ENCODE measurements around the gene CAMKK1.

The CAMKK1 gene

DNA sequence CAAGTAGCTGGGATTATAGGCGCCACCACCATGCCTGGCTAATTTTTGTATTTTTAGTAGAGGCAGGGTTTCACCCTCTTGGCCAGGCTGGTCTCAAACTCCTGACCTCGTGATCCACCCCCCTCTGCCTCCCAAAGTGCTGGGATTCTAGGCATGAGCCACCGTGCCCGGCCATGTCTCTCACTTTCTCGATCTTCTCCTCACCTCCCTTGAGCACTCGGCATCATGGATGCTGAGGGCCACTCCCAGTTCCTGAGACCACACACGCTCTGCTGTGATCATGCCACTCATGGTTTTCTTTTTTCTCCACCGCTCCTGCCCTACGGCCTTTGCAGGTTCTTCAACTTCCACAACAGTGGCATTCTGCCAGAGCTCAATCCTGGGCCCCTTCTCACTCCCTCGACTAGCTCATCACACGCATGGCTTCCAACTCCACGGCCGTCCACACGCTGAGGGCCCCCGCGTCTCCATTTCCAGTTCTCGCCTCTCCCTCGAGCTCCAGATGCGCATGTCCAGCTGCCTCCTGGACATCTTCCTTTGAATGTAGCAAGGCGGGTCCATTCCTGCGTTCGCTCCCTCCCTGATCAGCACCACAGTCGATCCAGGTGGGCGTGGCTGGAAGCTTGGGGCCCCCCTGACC lies 41.3 kb downstream of the CAMKK1 start:
- ATAC-seq (ENCODE audit: insufficient read depth, low read depth) (no peak), DNase-seq (no peak)
- H3K4me1 ChIP-seq (ENCODE audit: insufficient read depth, low read length): peaks cover 2% of the 10 kb centered on the region
- TF ChIP-seq, protein P1, sequence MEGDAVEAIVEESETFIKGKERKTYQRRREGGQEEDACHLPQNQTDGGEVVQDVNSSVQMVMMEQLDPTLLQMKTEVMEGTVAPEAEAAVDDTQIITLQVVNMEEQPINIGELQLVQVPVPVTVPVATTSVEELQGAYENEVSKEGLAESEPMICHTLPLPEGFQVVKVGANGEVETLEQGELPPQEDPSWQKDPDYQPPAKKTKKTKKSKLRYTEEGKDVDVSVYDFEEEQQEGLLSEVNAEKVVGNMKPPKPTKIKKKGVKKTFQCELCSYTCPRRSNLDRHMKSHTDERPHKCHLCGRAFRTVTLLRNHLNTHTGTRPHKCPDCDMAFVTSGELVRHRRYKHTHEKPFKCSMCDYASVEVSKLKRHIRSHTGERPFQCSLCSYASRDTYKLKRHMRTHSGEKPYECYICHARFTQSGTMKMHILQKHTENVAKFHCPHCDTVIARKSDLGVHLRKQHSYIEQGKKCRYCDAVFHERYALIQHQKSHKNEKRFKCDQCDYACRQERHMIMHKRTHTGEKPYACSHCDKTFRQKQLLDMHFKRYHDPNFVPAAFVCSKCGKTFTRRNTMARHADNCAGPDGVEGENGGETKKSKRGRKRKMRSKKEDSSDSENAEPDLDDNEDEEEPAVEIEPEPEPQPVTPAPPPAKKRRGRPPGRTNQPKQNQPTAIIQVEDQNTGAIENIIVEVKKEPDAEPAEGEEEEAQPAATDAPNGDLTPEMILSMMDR (IDR thresholded peaks at IDR 0.05; ENCODE audit: borderline replicate concordance, extremely low read depth, low read length, poor library complexity, severe bottlenecking): no peak
- no peak for TF ChIP-seq EZH2 (IDR thresholded peaks at IDR 0.05; ENCODE audit: borderline replicate concordance, low read depth, low read length, severe bottlenecking)
- H3K9ac ChIP-seq (ENCODE audit: low read depth, low read length): no peak overlapping the region
- H4K20me1 ChIP-seq (ENCODE audit: insufficient read depth, low read length): no peaks in the 10 kb centered on the region
- no peaks in the 10 kb centered on the region for H3K9me3 ChIP-seq (ENCODE audit: insufficient read depth, low read length, severe bottlenecking)
- no peaks in the 10 kb centered on the region for H3K36me3 ChIP-seq (ENCODE audit: insufficient read depth, low read length)
- no peak overlapping the region for H2AFZ ChIP-seq (ENCODE audit: low read depth, low read length)
- H3K27ac ChIP-seq (ENCODE audit: low read length): no peak overlapping the region
- H3K4me2 ChIP-seq (ENCODE audit: insufficient read depth, low read length): no peak overlapping the region
- no peaks in the 10 kb centered on the region for H3K27me3 ChIP-seq (ENCODE audit: insufficient read depth, low read length, poor library complexity)
- no peak overlapping the region for H3K4me3 ChIP-seq (ENCODE audit: low read depth in 1 of 2, low read length in 2 of 2)
- H3K79me2 ChIP-seq (ENCODE audit: insufficient read depth, low read length): no peaks in the 10 kb centered on the region

DNA sequence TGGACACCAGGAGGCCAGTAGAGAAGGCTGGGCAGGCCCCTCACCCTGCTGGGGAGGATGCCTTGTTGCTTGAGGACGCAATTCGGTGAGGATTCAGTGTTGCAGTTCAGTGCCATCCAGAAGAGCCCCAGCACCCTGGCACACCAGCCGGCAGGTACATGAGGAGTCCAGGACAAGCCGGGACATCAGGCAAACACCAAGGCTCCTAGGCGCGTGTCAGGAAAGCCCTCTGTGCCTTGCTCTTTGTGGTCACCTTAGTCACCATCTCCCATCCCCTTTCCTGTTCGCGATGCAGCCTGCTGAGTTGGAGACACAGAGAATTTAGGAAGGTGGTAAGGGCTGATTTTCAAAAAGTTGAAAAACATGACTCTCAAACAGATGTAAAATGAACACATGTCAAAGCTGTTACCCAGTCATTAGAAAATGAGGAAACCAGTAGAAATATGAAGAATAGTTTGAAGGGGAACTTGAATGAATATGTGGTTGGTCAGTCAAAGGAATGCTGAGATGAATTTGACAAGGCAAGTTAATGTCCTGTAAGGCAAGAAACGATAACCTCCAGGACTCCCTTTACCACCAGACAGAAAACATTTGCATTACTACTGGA lies 44.5 kb downstream of the CAMKK1 start:
- no peak for ATAC-seq (ENCODE audit: insufficient read depth, low read depth)
- TF ChIP-seq, protein P1 (IDR thresholded peaks at IDR 0.05; ENCODE audit: borderline replicate concordance, extremely low read depth, low read length, poor library complexity, severe bottlenecking): no peak
- TF ChIP-seq EZH2 (IDR thresholded peaks at IDR 0.05; ENCODE audit: borderline replicate concordance, low read depth, low read length, severe bottlenecking): no peak
- Histone ChIP-seq H3K36me3 (ENCODE audit: insufficient read depth, low read length) (peaks cover 17% of the 10 kb centered on the region), H2AFZ (ENCODE audit: low read depth, low read length) (no peak overlapping the region), H3K9me3 (ENCODE audit: insufficient read depth, low read length, severe bottlenecking) (no peaks in the 10 kb centered on the region), H3K4me3 (ENCODE audit: low read depth in 1 of 2, low read length in 2 of 2) (no peak overlapping the region), H3K9ac (ENCODE audit: low read depth, low read length) (no peak overlapping the region), H3K4me2 (ENCODE audit: insufficient read depth, low read length) (no peak overlapping the region), H3K79me2 (ENCODE audit: insufficient read depth, low read length) (peaks cover 27% of the 10 kb centered on the region), H3K27ac (ENCODE audit: low read length) (no peak overlapping the region), H4K20me1 (ENCODE audit: insufficient read depth, low read length) (peaks cover 13% of the 10 kb centered on the region; the same call in 1 of the 2 replicates), H3K27me3 (ENCODE audit: insufficient read depth, low read length, poor library complexity) (no peaks in the 10 kb centered on the region), H3K4me1 (ENCODE audit: insufficient read depth, low read length) (peaks cover 27% of the 10 kb centered on the region)
- DNase-seq: no peak

GRCh38 chr17:3847165-3847670 lies 45.6 kb downstream of the CAMKK1 start:
- Histone ChIP-seq H3K4me1 (ENCODE audit: insufficient read depth, low read length) (peaks cover 35% of the 10 kb centered on the region), H3K4me3 (ENCODE audit: low read depth in 1 of 2, low read length in 2 of 2) (no peak overlapping the region), H3K36me3 (ENCODE audit: insufficient read depth, low read length) (peaks cover 28% of the 10 kb centered on the region), H3K4me2 (ENCODE audit: insufficient read depth, low read length) (no peak overlapping the region), H3K27ac (ENCODE audit: low read length) (no peak overlapping the region), H3K27me3 (ENCODE audit: insufficient read depth, low read length, poor library complexity) (no peaks in the 10 kb centered on the region), H4K20me1 (ENCODE audit: insufficient read depth, low read length) (peaks cover 17% of the 10 kb centered on the region; the same call in 1 of the 2 replicates), H3K79me2 (ENCODE audit: insufficient read depth, low read length) (peaks cover 38% of the 10 kb centered on the region), H3K9ac (ENCODE audit: low read depth, low read length) (no peak overlapping the region), H3K9me3 (ENCODE audit: insufficient read depth, low read length, severe bottlenecking) (no peaks in the 10 kb centered on the region), H2AFZ (ENCODE audit: low read depth, low read length) (no peak overlapping the region)
- ATAC-seq (ENCODE audit: insufficient read depth, low read depth) (no peak), DNase-seq (no peak)
- TF ChIP-seq, protein P1 (IDR thresholded peaks at IDR 0.05; ENCODE audit: borderline replicate concordance, extremely low read depth, low read length, poor library complexity, severe bottlenecking): no peak
- TF ChIP-seq EZH2 (IDR thresholded peaks at IDR 0.05; ENCODE audit: borderline replicate concordance, low read depth, low read length, severe bottlenecking): no peak

Measured in DND-41 (cell line).